GM19193 (cell line): ENCODE results near the gene STARD9.

Experiments
- POLR2A ChIP-seq: IDR thresholded peaks from 4 replicates; pipeline ENCODE4 v1.6.1; 2011; ENCODE audit not compliant: insufficient read depth, insufficient read length; ENCODE audit errors: extremely low read depth

STARD9 gene

DNA sequence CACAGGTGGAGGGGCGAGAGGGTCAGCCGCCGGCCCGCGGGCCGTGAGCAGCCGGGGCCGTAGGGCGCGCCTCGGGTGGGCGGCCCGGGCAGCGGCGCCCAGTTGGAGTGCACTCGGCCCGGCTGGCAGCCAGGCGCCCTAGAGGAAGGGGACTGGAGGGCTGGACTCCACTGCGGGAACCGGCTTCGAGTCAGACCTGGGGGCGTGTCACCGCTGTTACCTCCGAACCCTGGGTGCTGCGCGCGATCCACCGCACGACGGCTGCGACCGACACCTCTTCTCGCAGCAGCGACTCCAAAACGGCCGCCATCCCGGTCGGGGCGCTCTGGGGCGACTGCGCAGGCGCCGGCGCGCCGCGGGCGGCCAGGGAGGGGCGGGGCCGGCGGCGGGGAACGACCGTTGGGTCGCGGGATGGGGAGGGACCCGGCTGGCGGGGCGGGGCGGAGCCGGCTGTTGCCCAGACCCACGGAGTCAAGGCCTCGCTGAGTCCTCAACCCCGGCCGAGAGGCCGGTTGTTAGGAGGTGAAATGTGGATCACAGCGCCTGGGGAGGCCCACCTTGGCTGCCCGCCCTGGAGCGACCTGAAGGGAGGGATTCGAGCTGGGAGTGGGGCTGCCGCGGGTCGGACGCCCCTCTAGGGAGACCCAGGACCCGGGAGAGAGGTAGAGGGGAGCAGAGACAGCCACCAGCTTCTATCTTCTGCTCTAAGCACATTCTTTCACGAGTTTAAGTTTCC lies 161.6 kb downstream of the STARD9 start, which contains the start of gene CDAN1:
CDAN1 (minus strand) TSS at position 336 of the 736 bp plus-strand sequence; CDS start at position 310, 26 bp downstream.
- TF ChIP-seq POLR2A, result peak; percentile 71

DNA sequence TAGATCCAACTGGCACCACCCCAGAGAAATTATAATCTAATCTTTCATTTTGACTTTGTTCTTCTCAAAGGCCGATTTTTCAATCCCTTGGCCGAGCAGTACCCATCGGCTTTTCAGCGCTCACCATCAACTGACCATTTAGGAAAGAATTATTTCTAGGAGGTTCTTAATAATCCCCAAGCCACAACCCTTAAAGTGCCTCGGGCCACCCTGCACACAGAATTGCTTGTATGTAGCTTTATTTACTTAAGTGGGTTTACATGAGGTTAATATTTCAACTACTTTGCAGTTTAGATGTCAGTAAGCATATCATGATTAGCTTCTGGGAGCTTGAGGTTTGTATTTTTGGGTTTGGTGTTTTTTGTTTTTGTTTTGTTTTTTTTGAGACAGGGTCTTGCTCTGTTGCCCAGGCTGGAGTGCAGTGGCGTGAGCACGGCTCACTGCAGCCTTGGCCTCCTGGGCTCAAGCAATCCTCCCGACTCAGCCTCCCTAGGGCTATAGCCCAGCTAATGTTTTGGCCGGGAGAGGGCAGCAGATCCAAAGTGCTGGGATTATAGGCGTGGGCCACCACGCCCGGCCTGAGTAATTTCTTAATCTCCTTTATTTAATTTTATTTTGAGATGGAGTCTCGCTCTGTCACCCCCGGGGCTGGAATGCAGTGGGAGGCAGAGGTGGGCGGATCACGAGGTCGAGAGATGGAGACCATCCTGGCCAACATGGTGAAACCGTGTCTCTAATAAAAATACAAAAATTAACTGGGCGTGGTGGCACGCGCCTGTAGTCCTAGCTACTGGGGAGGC lies 162.3 kb downstream of the STARD9 start:
- no peak for TF ChIP-seq POLR2A

DNA sequence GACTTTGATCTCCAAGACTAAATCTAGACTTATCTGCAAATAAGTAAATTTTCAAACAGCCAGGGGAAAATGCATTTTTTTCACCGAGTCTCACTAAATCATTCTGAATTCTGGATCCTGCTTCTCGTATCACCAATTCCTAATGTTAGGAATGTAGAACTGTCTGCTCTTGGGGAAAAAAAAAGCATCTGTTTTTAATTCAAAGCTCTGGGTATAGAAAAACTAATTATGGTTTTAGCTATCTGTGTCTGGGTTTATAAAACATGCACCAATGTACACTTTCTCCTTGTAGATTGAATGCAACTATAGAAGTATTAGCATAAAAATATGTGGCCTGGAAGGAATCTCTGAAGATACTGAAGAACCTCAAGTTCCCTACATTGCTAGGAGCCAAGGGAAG lies 166.3 kb downstream of the STARD9 start:
- TF ChIP-seq POLR2A, result no peak

- no peak for TF ChIP-seq POLR2A
Measured at GRCh38 chr15:42742149-42742548, 166.7 kb downstream of the STARD9 start.

- no peak for TF ChIP-seq POLR2A
Measured at GRCh38 chr15:42744195-42744594, 168.8 kb downstream of the STARD9 start.

GRCh38 chr15:42749266-42749665 lies 173.9 kb downstream of the STARD9 start:
- TF ChIP-seq POLR2A, result no peak

GRCh38 chr15:42750306-42750705 lies 174.9 kb downstream of the STARD9 start:
- no peak for TF ChIP-seq POLR2A

DNA sequence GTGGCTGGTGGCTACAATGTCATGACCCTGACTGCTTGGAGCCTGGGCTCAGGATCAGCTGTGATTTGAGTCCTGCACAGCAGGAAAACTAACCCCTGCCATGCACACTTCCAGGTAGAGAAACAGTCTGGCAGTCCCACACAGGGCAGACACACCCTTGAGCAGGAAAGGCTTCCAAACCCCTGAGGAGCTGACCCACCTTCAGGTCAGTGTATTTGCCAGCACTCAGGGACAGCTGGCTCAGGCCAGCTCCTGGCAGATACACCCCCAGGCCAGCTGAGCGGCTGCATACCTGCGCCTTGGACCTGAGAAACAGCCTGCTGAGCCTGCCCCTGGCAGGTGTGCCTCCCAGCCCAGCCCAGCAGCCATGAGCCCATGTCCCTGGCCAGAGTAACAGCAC lies 183.7 kb downstream of the STARD9 start:
- TF ChIP-seq POLR2A, result no peak

DNA sequence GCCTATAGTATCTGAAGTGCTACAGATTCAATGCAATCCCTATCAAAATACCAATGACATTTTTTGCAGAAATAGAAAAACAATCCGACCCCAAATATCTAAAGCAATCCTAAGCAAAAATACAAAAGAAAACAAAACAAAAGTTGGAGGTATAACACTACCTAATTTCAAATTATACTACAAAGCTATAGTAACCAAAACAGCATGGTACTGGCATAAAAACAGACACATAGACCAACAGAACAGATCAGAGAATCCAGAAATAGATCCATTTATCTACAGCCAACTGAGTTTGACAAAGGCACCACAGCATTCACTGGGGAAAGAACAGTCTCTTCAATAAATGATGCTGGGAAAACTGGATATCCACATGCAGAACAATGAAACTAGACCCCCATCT lies 185.4 kb downstream of the STARD9 start:
- TF ChIP-seq POLR2A, result no peak
